Stimulated activated naive CD8-positive, alpha-beta T cell treated with anti-CD3 and anti-CD28 coated beads, Interleukin-15, amount 100 ng/mL, for 72 hours (primary cell): ENCODE measurements around the gene YPEL2.
A peak's percentile ranks its signal among the peaks of the same experiment; 100 is the strongest.
"Not testable (repeated sequence)": the region's sequence is repeated elsewhere in the genome, so short reads cannot be mapped to it uniquely, and the experiment has no call there.

ENCODE experiments used
- ATAC-seq: fragments of 150-1000 bp; cut with Tn5 transposase; 2 replicates; pipeline ENCODE4 v1.10.0; 2021; ENCODE audit warnings: mild to moderate bottlenecking, moderate library complexity
- DNase-seq, 2 donors: peaks; one replicate each; pipeline ENCODE4 v3.0.0; 2021 to 2022
- H3K27ac Mint-ChIP-seq, 2 donors: one replicate each; pipeline ENCODE4 v1.8.0; 2022; ENCODE audit warnings: mild to moderate bottlenecking in 2 of 2, mixed read lengths in 2 of 2, moderate library complexity in 2 of 2
- H3K27me3 Mint-ChIP-seq: one replicate; pipeline ENCODE4 v1.8.0; 2022; ENCODE audit warnings: mixed read lengths
- H3K4me1 Mint-ChIP-seq: one replicate; pipeline ENCODE4 v1.8.0; 2022; ENCODE audit warnings: mild to moderate bottlenecking, mixed read lengths
- H3K4me3 Mint-ChIP-seq, 2 donors: one replicate each; pipeline ENCODE4 v1.8.0; 2022; ENCODE audit warnings: mild to moderate bottlenecking in 2 of 2, mixed read lengths in 2 of 2, moderate library complexity in 1 of 2
- H3K9me3 Mint-ChIP-seq, 2 donors: one replicate each; pipeline ENCODE4 v1.8.0; 2022; ENCODE audit warnings: mixed read lengths in 2 of 2

YPEL2 gene, protein sequence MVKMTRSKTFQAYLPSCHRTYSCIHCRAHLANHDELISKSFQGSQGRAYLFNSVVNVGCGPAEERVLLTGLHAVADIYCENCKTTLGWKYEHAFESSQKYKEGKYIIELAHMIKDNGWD

DNA sequence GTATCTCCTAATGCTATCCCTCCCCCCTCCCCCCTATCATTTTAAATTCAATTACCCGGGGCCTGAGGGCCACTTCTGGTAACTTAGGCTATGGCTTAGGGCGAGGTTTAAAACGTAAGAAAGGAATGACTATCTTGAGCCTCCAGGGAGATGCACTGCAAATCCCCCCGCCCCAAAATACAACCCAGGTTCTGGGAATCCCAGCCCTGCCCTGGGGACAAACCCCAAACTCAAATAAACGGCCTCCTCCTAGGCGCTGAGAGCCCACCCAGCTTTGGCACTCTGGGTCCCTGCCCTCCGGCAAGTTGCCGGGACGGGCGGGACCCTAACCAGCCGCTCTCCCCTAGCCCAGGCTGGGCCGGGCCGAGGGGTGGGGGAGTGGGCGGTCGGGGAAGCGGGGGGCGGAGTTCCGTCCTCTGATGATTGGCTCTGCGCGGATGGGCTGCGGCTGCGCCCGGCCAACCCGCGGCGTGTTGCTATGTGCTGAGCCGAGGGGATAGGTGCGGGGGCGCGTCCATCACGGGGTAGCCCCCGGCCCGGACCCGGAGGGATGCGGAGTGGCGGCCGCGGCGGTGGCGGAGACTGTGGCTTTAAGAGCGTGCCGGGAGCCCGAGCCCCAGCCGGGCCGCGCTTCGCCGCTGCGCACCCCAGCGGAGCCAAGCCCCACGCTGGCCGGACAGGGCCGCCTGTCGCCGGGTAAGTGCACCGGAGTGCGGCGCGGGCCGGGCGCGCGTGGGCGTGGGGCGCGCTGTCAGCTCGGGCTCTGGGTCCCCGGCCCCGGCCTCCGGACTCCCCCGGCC, at the start of gene YPEL2:
YPEL2 (plus strand) TSS at position 527 of the 800 bp plus-strand sequence. CDS start 21,755 bp downstream, outside the sequence.
- DNase-seq = peak; percentile 86 to 90
- no peaks in the 10 kb centered on the region for H3K9me3 Mint-ChIP-seq
- H3K4me3 Mint-ChIP-seq = peak within 1 kb of the TSS; percentile 81 to 93
- H3K27me3 Mint-ChIP-seq = no peaks in the 10 kb centered on the region
- peak; percentile 94 for ATAC-seq
- peak within 1 kb of the TSS; percentile 90 to 92 for H3K27ac Mint-ChIP-seq
- peaks cover 83% of the 10 kb centered on the region for H3K4me1 Mint-ChIP-seq

GRCh38 chr17:59284317-59284716, 47.1 kb upstream of the YPEL2 start:
- H3K9me3 Mint-ChIP-seq = no peaks in the 10 kb centered on the region
- no peaks in the 10 kb centered on the region for H3K4me1 Mint-ChIP-seq
- H3K27ac Mint-ChIP-seq = no peak overlapping the region
- ATAC-seq (no peak), DNase-seq (no peak)
- H3K27me3 Mint-ChIP-seq = no peaks in the 10 kb centered on the region
- H3K4me3 Mint-ChIP-seq = no peak overlapping the region

GRCh38 chr17:59287452-59287851, 44.0 kb upstream of the YPEL2 start:
- no peak overlapping the region for H3K4me3 Mint-ChIP-seq
- H3K27ac Mint-ChIP-seq = no peak overlapping the region
- no peaks in the 10 kb centered on the region for H3K27me3 Mint-ChIP-seq
- peaks cover 5% of the 10 kb centered on the region for H3K4me1 Mint-ChIP-seq
- H3K9me3 Mint-ChIP-seq = no peaks in the 10 kb centered on the region
- no peak for ATAC-seq
- no peak for DNase-seq

GRCh38 chr17:59287891-59288290, 43.6 kb upstream of the YPEL2 start:
- ATAC-seq = no peak
- DNase-seq = no peak
- Mint-ChIP-seq H3K27me3 (no peaks in the 10 kb centered on the region), H3K4me3 (no peak overlapping the region), H3K9me3 (no peaks in the 10 kb centered on the region), H3K27ac (no peak overlapping the region), H3K4me1 (peaks cover 5% of the 10 kb centered on the region)

GRCh38 chr17:59289981-59290301, 41.5 kb upstream of the YPEL2 start:
- Mint-ChIP-seq H3K4me1 (peaks cover 5% of the 10 kb centered on the region), H3K27ac (peak overlapping the region in 1 of 2 donors; percentile 40), H3K27me3 (no peaks in the 10 kb centered on the region), H3K9me3 (no peaks in the 10 kb centered on the region), H3K4me3 (no peak overlapping the region)
- DNase-seq = no peak
- ATAC-seq = no peak

DNA sequence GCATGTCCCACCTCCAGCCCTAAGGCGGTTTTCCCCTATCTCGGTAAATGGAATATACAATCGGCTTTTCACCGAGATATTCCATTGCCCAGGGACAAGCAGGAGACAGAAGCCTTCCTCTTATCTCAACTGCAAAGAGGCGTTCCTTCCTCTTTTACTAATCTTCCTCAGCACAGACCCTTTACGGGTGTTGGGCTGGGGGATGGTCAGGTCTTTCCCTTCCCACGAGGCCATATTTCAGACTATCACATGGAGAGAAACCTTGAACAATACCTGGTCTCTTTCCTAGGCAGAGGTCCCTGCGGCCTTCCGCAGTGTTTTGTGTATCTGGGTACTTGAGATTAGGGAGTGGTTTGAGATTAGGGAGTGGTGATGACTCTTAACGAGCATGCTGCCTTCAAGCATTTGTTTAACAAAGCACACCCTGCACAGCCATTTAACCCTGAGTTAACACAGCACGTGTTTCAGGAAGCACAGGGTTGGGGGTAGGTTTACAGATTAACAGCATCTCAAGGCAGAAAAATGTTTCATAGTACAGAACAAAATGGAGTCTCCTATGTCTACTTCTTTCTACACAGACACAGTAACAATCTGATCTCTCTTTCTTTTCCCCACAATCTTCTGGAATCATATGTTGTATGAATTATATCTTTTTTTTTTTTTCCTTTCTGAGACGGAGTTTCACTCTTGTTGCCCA, 41.0 kb upstream of the YPEL2 start:
- not testable (repeated sequence) for H3K4me1 Mint-ChIP-seq, DNase-seq, H3K4me3 Mint-ChIP-seq, ATAC-seq, H3K9me3 Mint-ChIP-seq, H3K27me3 Mint-ChIP-seq
- H3K27ac Mint-ChIP-seq = peak overlapping the region in 1 of 2 donors; percentile 40

GRCh38 chr17:59292174-59292523, 39.3 kb upstream of the YPEL2 start:
- ATAC-seq = no peak

DNA sequence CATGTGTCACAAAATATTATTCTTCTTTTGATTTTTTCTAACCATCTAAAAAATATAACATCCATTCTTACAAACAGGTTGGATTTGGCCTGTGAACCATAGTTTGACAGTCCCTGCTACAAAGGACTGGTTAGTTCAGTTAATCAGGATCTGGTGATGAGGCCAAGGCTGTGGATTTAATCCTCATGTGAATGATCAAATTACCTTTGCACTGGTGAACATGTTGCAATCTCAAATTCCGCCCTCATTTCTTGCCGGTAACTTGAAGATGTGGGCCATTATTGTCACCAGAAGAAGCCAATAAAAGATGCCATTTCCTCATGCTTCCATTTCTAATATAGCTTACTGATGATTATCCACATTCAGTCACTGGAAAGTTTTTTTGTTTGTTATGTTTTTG, 35.3 kb upstream of the YPEL2 start:
- Mint-ChIP-seq H3K4me1 (no peaks in the 10 kb centered on the region), H3K27me3 (no peaks in the 10 kb centered on the region), H3K9me3 (no peaks in the 10 kb centered on the region), H3K4me3 (no peak overlapping the region), H3K27ac (no peak overlapping the region)
- ATAC-seq = no peak
- DNase-seq = no peak

More at GRCh38 chr17:59292174-59292523, 39.3 kb upstream of the YPEL2 start:
- DNase-seq = no peak
- no peaks in the 10 kb centered on the region for H3K9me3 Mint-ChIP-seq
- peaks cover 5% of the 10 kb centered on the region for H3K4me1 Mint-ChIP-seq
- H3K4me3 Mint-ChIP-seq = no peak overlapping the region
- H3K27me3 Mint-ChIP-seq = no peaks in the 10 kb centered on the region
- no peak overlapping the region for H3K27ac Mint-ChIP-seq

DNA sequence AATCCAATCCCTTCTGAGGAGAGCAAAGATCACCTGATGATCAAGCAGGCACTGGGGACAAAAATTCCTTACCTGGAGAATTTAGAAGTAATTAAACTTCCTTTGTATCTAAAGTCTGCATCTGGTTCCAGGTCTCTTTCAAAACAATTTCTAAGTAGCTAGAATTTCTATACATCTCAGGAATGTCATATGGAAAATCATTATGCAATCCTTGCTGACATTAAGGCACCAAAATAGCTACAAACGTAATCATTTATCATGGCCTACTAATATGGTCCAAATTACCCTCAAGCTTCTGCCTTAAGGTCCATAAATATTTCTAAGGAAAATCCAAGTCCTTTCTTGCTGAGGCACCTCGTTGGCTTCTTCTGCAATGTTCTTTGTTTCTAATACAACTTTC, 32.9 kb upstream of the YPEL2 start:
- H3K4me1 Mint-ChIP-seq = no peaks in the 10 kb centered on the region

GRCh38 chr17:59299400-59300092, 31.9 kb upstream of the YPEL2 start:
- Mint-ChIP-seq H3K9me3 (no peaks in the 10 kb centered on the region), H3K27ac (peak overlapping the region in 1 of 2 donors; percentile 20), H3K4me1 (no peaks in the 10 kb centered on the region), H3K4me3 (no peak overlapping the region), H3K27me3 (no peaks in the 10 kb centered on the region)
- DNase-seq (no peak), ATAC-seq (no peak)

More for the DNA sequence above, 32.9 kb upstream of the YPEL2 start:
- ATAC-seq (no peak), DNase-seq (no peak)
- H3K27me3 Mint-ChIP-seq = no peaks in the 10 kb centered on the region
- no peak overlapping the region for H3K27ac Mint-ChIP-seq
- no peaks in the 10 kb centered on the region for H3K9me3 Mint-ChIP-seq
- H3K4me3 Mint-ChIP-seq = no peak overlapping the region

GRCh38 chr17:59300941-59301340, 30.5 kb upstream of the YPEL2 start:
- Mint-ChIP-seq H3K27me3 (no peaks in the 10 kb centered on the region), H3K4me3 (no peak overlapping the region), H3K4me1 (no peaks in the 10 kb centered on the region), H3K27ac (no peak overlapping the region), H3K9me3 (no peaks in the 10 kb centered on the region)
- DNase-seq (no peak), ATAC-seq (no peak)

- ATAC-seq (no peak), DNase-seq (no peak)
- no peaks in the 10 kb centered on the region for H3K9me3 Mint-ChIP-seq
- no peak overlapping the region for H3K4me3 Mint-ChIP-seq
- H3K27me3 Mint-ChIP-seq = no peaks in the 10 kb centered on the region
- no peaks in the 10 kb centered on the region for H3K4me1 Mint-ChIP-seq
- H3K27ac Mint-ChIP-seq = no peak overlapping the region
Observed at GRCh38 chr17:59304811-59305210, 26.6 kb upstream of the YPEL2 start.

DNA sequence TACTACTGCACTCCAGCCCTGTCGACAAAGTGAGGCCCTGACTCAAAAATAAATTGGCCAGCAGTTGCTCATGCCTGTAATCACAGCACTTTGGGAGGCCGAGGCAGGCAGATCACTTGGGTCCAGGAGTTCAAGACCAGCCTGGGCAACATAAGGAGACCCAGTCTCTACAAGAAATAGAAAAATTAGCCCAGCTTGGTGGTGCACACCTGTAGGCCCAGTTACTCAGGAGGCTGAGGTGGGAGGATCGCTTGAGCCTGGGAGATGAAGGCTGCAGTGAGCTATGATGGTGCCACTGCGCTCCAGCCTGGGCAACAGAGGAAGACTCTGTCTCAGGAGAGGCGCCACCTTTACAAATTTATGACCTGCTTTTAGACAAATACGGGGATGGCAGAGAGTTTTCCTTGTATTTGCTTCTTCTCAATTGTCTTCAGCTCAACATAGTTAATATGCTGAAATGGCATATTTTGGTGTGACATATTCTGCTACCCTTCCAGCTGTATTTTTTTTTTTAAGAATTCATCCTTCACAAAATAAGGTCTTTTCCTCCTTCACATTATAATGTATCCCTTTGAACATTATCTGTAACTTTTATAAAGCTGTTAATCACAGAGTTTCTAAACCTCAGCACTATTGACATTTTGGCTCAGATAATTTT, 21.1 kb upstream of the YPEL2 start:
- H3K27ac Mint-ChIP-seq = no peak overlapping the region
- no peaks in the 10 kb centered on the region for H3K27me3 Mint-ChIP-seq
- peaks cover 6% of the 10 kb centered on the region for H3K4me1 Mint-ChIP-seq
- ATAC-seq (no peak), DNase-seq (no peak)
- no peaks in the 10 kb centered on the region for H3K9me3 Mint-ChIP-seq
- no peak overlapping the region for H3K4me3 Mint-ChIP-seq

DNA sequence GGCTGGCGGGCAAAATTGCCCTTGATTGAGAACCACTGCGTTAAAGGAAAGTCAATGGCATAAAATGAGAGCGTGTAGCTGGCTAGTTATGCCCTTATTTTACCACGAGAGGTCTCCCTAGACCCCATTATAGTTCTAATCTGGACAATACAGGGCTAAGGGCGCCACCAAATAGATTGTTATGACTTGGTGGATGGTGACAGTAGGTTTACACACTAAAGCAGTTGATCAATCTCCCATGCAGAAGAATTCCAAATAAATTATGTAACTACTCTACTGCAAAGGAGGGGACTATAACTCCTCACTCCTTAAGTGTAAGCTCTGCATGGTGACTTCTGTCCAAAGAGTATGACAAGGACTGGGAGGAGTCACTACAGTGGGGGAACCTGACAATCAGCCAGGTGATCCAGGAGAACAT, 20.4 kb upstream of the YPEL2 start:
- Mint-ChIP-seq H3K27ac (no peak overlapping the region), H3K27me3 (no peaks in the 10 kb centered on the region), H3K9me3 (no peaks in the 10 kb centered on the region), H3K4me1 (peaks cover 6% of the 10 kb centered on the region), H3K4me3 (no peak overlapping the region)
- ATAC-seq (peak; percentile 96), DNase-seq (peak; percentile 51 to 52)

GRCh38 chr17:59311521-59311920, 19.9 kb upstream of the YPEL2 start:
- not testable (repeated sequence) for H3K4me1 Mint-ChIP-seq

More at GRCh38 chr17:59311521-59311920, 19.9 kb upstream of the YPEL2 start:
- not testable (repeated sequence) for DNase-seq, H3K4me3 Mint-ChIP-seq, H3K27me3 Mint-ChIP-seq, H3K27ac Mint-ChIP-seq, H3K9me3 Mint-ChIP-seq, ATAC-seq
